HCT116 (cell line): ENCODE results near the gene CBX4. TPM values are rescaled to one million over a fixed set of nuclear protein-coding genes. Genes with fewer than 3 reads are reported as not detected.

Experiments
- ATAC-seq: fragments of 200-7000 bp; cut with Tn5 transposase; 2 replicates; pipeline ENCODE4 v1.9.1; 2020; ENCODE audit warnings: mild to moderate bottlenecking, moderate library complexity
- BruUV-seq: library from RNA; stranded (reverse); fragments of 400-500 nt; replicated peaks from 2 replicates; lab custom pipeline; 2021; lab: Mats Ljungman, UMichigan
- CTCF ChIA-PET: fragments of 300-600 bp; sonication (Branson Sonifier 250); formaldehyde crosslinking; loops from one replicate; lab custom pipeline; 2021; ENCODE audit warnings: antibody characterized with exemption; lab: Charles Lee
- POLR2A ChIA-PET: fragments of 300-600, 350-600 bp; sonication (Branson Sonifier 250); formaldehyde crosslinking; loops from one replicate; lab custom pipeline; 2021; ENCODE audit warnings: antibody characterized with exemption; lab: Charles Lee
- RAD21 ChIA-PET, 2 experiments: fragments of 300-600 bp; sonication (Branson Sonifier 250); formaldehyde crosslinking; loops; one replicate each; lab custom pipeline; 2023; ENCODE audit warnings: low total read pairs in 2 of 2; ENCODE audit not compliant: uncharacterized antibody in 2 of 2, unreplicated experiment in 2 of 2, low non-redundant PET in 1 of 2; lab: Charles Lee
- DNase-seq: peaks from one replicate; pipeline ENCODE4 v3.0.0-alpha.2; 2010; ENCODE audit warnings: low read depth, low spot score
- H2AFZ ChIP-seq: fragments of 200-600 bp; shearing (Covaris generic), sonication (generic); 2 replicates; pipeline ENCODE4 v1.6.1; 2017; ENCODE audit warnings: low read depth, mixed run types, mixed read lengths, antibody characterized with exemption, low read length; ENCODE audit not compliant: poor library complexity, severe bottlenecking
- H3K27ac ChIP-seq: 2 replicates; pipeline ENCODE4 v1.5.1; 2012; ENCODE audit warnings: low read depth, low read length
- H3K27me3 ChIP-seq: fragments of 200-600 bp; sonication (generic); 2 replicates; pipeline ENCODE4 v1.6.1; 2016; ENCODE audit warnings: mixed run types, low read length, mixed read lengths; ENCODE audit not compliant: insufficient read depth
- H3K36me3 ChIP-seq, 2 experiments: fragments of 200-500 bp in 1 of 2; fragments of 200-600 bp in 1 of 2; sonication (Bioruptor generic) in 1 of 2; sonication (generic) in 1 of 2; 2 replicates each; pipeline versions ENCODE4 v1.5.1 to v1.6.1; 2014 to 2016; ENCODE audit warnings: low read length in 2 of 2, inconsistent platforms in 1 of 2, mixed read lengths in 1 of 2, mixed run types in 1 of 2; ENCODE audit not compliant: insufficient read depth in 2 of 2, control insufficient read depth in 1 of 2
- H3K4me1 ChIP-seq, 2 experiments: fragments of 200-600 bp in 1 of 2; sonication (generic) in 1 of 2; 2 replicates each; pipeline versions ENCODE4 v1.5.1 to v1.6.1; 2012 to 2017; ENCODE audit warnings: low read length in 2 of 2, inconsistent platforms in 1 of 2, mild to moderate bottlenecking in 1 of 2, mixed read lengths in 1 of 2, mixed run types in 1 of 2, moderate library complexity in 1 of 2; ENCODE audit not compliant: insufficient read depth in 2 of 2, control insufficient read depth in 1 of 2
- H3K4me2 ChIP-seq: fragments of 200-600 bp; sonication (generic); 2 replicates; pipeline ENCODE4 v1.6.1; 2017; ENCODE audit warnings: mixed run types, low read length, mixed read lengths
- H3K4me3 ChIP-seq, 2 experiments: fragments of 200-600 bp in 1 of 2; sonication (generic) in 1 of 2; replicated peaks in 1 of 2; 2 replicates each; pipeline ENCODE4 v1.5.1; 2011 to 2016; ENCODE audit warnings: low read length in 2 of 2, control low read depth in 1 of 2, low read depth in 1 of 2, mild to moderate bottlenecking in 1 of 2, mixed read lengths in 1 of 2, mixed run types in 1 of 2
- H3K79me2 ChIP-seq: fragments of 200-600 bp; sonication (generic); 2 replicates; pipeline ENCODE4 v1.6.1; 2017; ENCODE audit warnings: mild to moderate bottlenecking, mixed run types, low read length, moderate library complexity, mixed read lengths; ENCODE audit not compliant: insufficient read depth
- H3K9ac ChIP-seq: fragments of 200-600 bp; sonication (generic); 2 replicates; pipeline ENCODE4 v1.6.1; 2016; ENCODE audit warnings: low read length, mixed read lengths
- H3K9me2 ChIP-seq: fragments of 200-600 bp; sonication (generic), shearing (Covaris generic); 2 replicates; pipeline ENCODE4 v1.6.1; 2017; ENCODE audit warnings: mixed run types, mild to moderate bottlenecking, moderate library complexity; ENCODE audit not compliant: insufficient read depth
- H3K9me3 ChIP-seq, 2 experiments: fragments of 200-500 bp in 1 of 2; fragments of 200-600 bp in 1 of 2; sonication (Bioruptor generic) in 1 of 2; sonication (generic) in 1 of 2; 2 replicates each; pipeline ENCODE4 v1.6.1; 2014 to 2017; ENCODE audit warnings: low read length in 2 of 2, mixed read lengths in 2 of 2, inconsistent platforms in 1 of 2, low read depth in 1 of 2, mild to moderate bottlenecking in 1 of 2, mixed run types in 1 of 2, moderate library complexity in 1 of 2; ENCODE audit not compliant: control insufficient read depth in 1 of 2, insufficient read depth in 1 of 2
- H4K20me1 ChIP-seq: fragments of 200-600 bp; sonication (generic), shearing (Covaris generic); 2 replicates; pipeline ENCODE4 v1.6.1; 2017; ENCODE audit warnings: mixed run types, mild to moderate bottlenecking, moderate library complexity; ENCODE audit not compliant: insufficient read depth
- ATF3 ChIP-seq: IDR thresholded peaks from 2 replicates; pipeline ENCODE4 v1.6.1; 2012
- CBX3 ChIP-seq: IDR thresholded peaks from 2 replicates; pipeline ENCODE4 v1.6.1; 2012; ENCODE audit warnings: low read depth
- CEBPB ChIP-seq: IDR thresholded peaks from 2 replicates; pipeline ENCODE4 v1.6.1; 2012; ENCODE audit warnings: low read depth
- CTCF ChIP-seq, 3 experiments: fragments of 200-600 bp in 1 of 3; sonication (generic) in 1 of 3; IDR thresholded peaks in 2 of 3; conservative IDR thresholded peaks in 1 of 3; 2 replicates each; pipeline ENCODE4 v1.5.1; 2012 to 2017; ENCODE audit warnings: low read depth in 2 of 3, low read length in 2 of 3, antibody characterized with exemption in 1 of 3, borderline replicate concordance in 1 of 3, control low read depth in 1 of 3, mild to moderate bottlenecking in 1 of 3, mixed read lengths in 1 of 3, mixed run types in 1 of 3, moderate library complexity in 1 of 3; ENCODE audit not compliant: insufficient read depth in 1 of 3
- EGR1 ChIP-seq: IDR thresholded peaks from 2 replicates; pipeline ENCODE4 v1.6.1; 2012; ENCODE audit warnings: low read depth
- EZH2 ChIP-seq: fragments of 200-600 bp; sonication (generic); IDR thresholded peaks from 2 replicates; pipeline ENCODE4 v1.6.1; 2017; ENCODE audit warnings: antibody characterized with exemption, mixed run types
- EZH2phosphoT487 ChIP-seq: fragments of 200-600 bp; IDR thresholded peaks from 2 replicates; pipeline ENCODE4 v1.6.1; 2018; ENCODE audit warnings: antibody characterized with exemption, borderline replicate concordance
- FOSL1 ChIP-seq: IDR thresholded peaks from 2 replicates; pipeline ENCODE4 v1.6.1; 2012; ENCODE audit warnings: low read depth
- JUND ChIP-seq: IDR thresholded peaks from 2 replicates; pipeline ENCODE4 v1.6.1; 2012
- MAX ChIP-seq: IDR thresholded peaks from 2 replicates; pipeline ENCODE4 v1.6.1; 2012
- POLR2A ChIP-seq: IDR thresholded peaks from 2 replicates; pipeline ENCODE4 v1.7.0; 2011; ENCODE audit warnings: borderline replicate concordance; ENCODE audit not compliant: insufficient read depth, insufficient read length; ENCODE audit errors: extremely low read depth
- POLR2AphosphoS5 ChIP-seq: IDR thresholded peaks from 2 replicates; pipeline ENCODE4 v1.6.1; 2011; ENCODE audit warnings: mild to moderate bottlenecking, low read depth, low read length, moderate library complexity
- RAD21 ChIP-seq: IDR thresholded peaks from 2 replicates; pipeline ENCODE4 v1.6.1; 2012; ENCODE audit warnings: low read depth, mild to moderate bottlenecking
- SIN3A ChIP-seq: IDR thresholded peaks from 2 replicates; pipeline ENCODE4 v1.6.1; 2012; ENCODE audit warnings: low read depth
- SP1 ChIP-seq: IDR thresholded peaks from 2 replicates; pipeline ENCODE4 v1.6.1; 2012; ENCODE audit warnings: low read depth
- SRF ChIP-seq: IDR thresholded peaks from 2 replicates; pipeline ENCODE4 v1.6.1; 2012; ENCODE audit warnings: low read depth
- TCF7L2 ChIP-seq: IDR thresholded peaks from 2 replicates; pipeline ENCODE4 v1.7.0; 2011; ENCODE audit warnings: borderline replicate concordance, inconsistent platforms; ENCODE audit not compliant: insufficient read depth, insufficient read length; ENCODE audit errors: extremely low read depth
- YY1 ChIP-seq: IDR thresholded peaks from 2 replicates; pipeline ENCODE4 v1.6.1; 2011; ENCODE audit warnings: low read length, low read depth, moderate library complexity, mild to moderate bottlenecking; ENCODE audit not compliant: insufficient replicate concordance; ENCODE audit errors: extremely low read depth
- ZBTB33 ChIP-seq: IDR thresholded peaks from 2 replicates; pipeline ENCODE4 v1.6.1; 2011; ENCODE audit warnings: mild to moderate bottlenecking, low read length, moderate library complexity; ENCODE audit not compliant: insufficient replicate concordance; ENCODE audit errors: extremely low read depth
- ZFX ChIP-seq: fragments of 450-650 bp; IDR thresholded peaks from 2 replicates; pipeline ENCODE4 v1.6.1; 2017
- intact Hi-C: fragments of 100-400 bp; cut with micrococcal nuclease; formaldehyde crosslinking; loops from 2 replicates; pipeline ENCODE4 v1.10.0; 2022
- total RNA-seq: library from RNA; stranded (reverse); gene quantifications from one replicate; pipeline ENCODE4 v1.2.1, GENCODE V29; 2021; ENCODE audit not compliant: unreplicated experiment

CBX4 gene
- total RNA-seq, 1 experiment from 2014 or later, result 60.9 TPM

GRCh38 chr17:79855331-79856124 is 16.3 kb upstream of the CBX4 start (continued):
- TF ChIP-seq FOSL1 (no peak), RAD21 (no peak)

GRCh38 chr17:79854080-79855060 is 15.1 kb upstream of the CBX4 start:
- Histone ChIP-seq H3K79me2 (no peaks in the 10 kb centered on the region), H4K20me1 (no peaks in the 10 kb centered on the region), H3K9me2 (no peaks in the 10 kb centered on the region), H3K9me3 (no peaks in the 10 kb centered on the region), H3K27me3 (no peaks in the 10 kb centered on the region), H3K4me3 (no peak overlapping the region), H3K9ac (no peak overlapping the region), H3K4me1 (peaks cover 39 to 40% of the 10 kb centered on the region in 2 experiments), H3K4me2 (no peak overlapping the region), H3K27ac (no peak overlapping the region), H2AFZ (no peak overlapping the region), H3K36me3 (no peaks in the 10 kb centered on the region)
- ChIA-PET POLR2A (interaction anchor here (2.9 kb wide), 1 partner anchor 15 kb away, joined by 15 read pairs; the partner anchor contains the start of gene CBX4), CTCF (interaction anchor here (0.5 to 1.0 kb wide), 4 partner anchors 10 to 19 kb away, joined by 3 to 6 read pairs (median 4); partner anchors contain the start of gene CBX4), RAD21 (no interaction called here)
- intact Hi-C loops, result loop anchor here (5.0 kb wide), 1 partner anchor 133 kb away; no protein-coding TSS in a partner anchor
- ATAC-seq (no peak), DNase-seq (no peak)
- BruUV-seq, result no TSS peak
- TF ChIP-seq POLR2AphosphoS5 (no peak), SRF (no peak), EGR1 (no peak), JUND (no peak), EZH2 (no peak), EZH2phosphoT487 (no peak), ZBTB33 (no peak), CEBPB (no peak), ATF3 (no peak), CBX3 (no peak), MAX (no peak), YY1 (no peak), TCF7L2 (no peak), CTCF (IDR thresholded peaks at IDR 0.05 in 2 of 3, conservative IDR thresholded peaks at IDR 0.05 in 1 of 3; ENCODE audit: borderline replicate concordance in 1 of 3, insufficient read depth in 1 of 3, low read depth in 2 of 3, low read length in 2 of 3) (no peak), SP1 (no peak), POLR2A (no peak), SIN3A (no peak), ZFX (no peak)
